Measurements from ENCODE around the gene STK32C.
"Not testable (repeated sequence)": the region's sequence is repeated elsewhere in the genome, so short reads cannot be mapped to it uniquely, and the experiment has no call there.

STK32C gene

GRCh38 chr10:132337854-132338253, 30.1 kb upstream of the STK32C start:
- not testable (repeated sequence) for DNase-seq (ENCODE audit: low read depth)

- DNase-seq (ENCODE audit: low read depth), result no peak
These were observed 29.2 kb upstream of the STK32C start for GRCh38 chr10:132336919-132337407.

GRCh38 chr10:132336064-132336746, 28.5 kb upstream of the STK32C start:
- no peak for DNase-seq (ENCODE audit: low read depth)

- DNase-seq (ENCODE audit: low read depth), result no peak
These were observed 27.7 kb upstream of the STK32C start for GRCh38 chr10:132335189-132336063.

- no peak for DNase-seq (ENCODE audit: low read depth)
These were observed 27.0 kb upstream of the STK32C start for GRCh38 chr10:132334631-132335188.

GRCh38 chr10:132333386-132333785, 25.6 kb upstream of the STK32C start:
- DNase-seq (ENCODE audit: low read depth), result no peak

GRCh38 chr10:132332433-132332754, 24.6 kb upstream of the STK32C start:
- no peak for DNase-seq (ENCODE audit: low read depth)

- peak; percentile 100 for DNase-seq (ENCODE audit: low read depth)
These were observed 24.1 kb upstream of the STK32C start, which contains the start of gene LRRC27 for GRCh38 chr10:132331601-132332432. TSS of gene LRRC27 (plus strand) at chr10:132332193. CDS start at chr10:132333525, 1,332 bp downstream.

GRCh38 chr10:132330486-132330833, 22.7 kb upstream of the STK32C start:
- DNase-seq (ENCODE audit: low read depth), result no peak

- no peak for DNase-seq (ENCODE audit: low read depth)
These were observed 22.1 kb upstream of the STK32C start for GRCh38 chr10:132329565-132330485.

- no peak for DNase-seq (ENCODE audit: low read depth)
These were observed 21.0 kb upstream of the STK32C start for GRCh38 chr10:132328738-132329137.

- no peak for DNase-seq (ENCODE audit: low read depth)
These were observed 20.4 kb upstream of the STK32C start for GRCh38 chr10:132328106-132328505.

GRCh38 chr10:132326925-132327324, 19.2 kb upstream of the STK32C start:
- no peak for DNase-seq (ENCODE audit: low read depth)

- DNase-seq (ENCODE audit: low read depth), result no peak
These were observed 18.7 kb upstream of the STK32C start for GRCh38 chr10:132326344-132326889.

GRCh38 chr10:132324186-132324585, 16.4 kb upstream of the STK32C start:
- no peak for DNase-seq (ENCODE audit: low read depth)

GRCh38 chr10:132322586-132323048, 14.9 kb upstream of the STK32C start:
- DNase-seq (ENCODE audit: low read depth), result no peak

- DNase-seq (ENCODE audit: low read depth), result no peak
These were observed 14.0 kb upstream of the STK32C start for GRCh38 chr10:132321726-132322125.

- DNase-seq (ENCODE audit: low read depth), result no peak
These were observed 13.1 kb upstream of the STK32C start for GRCh38 chr10:132320654-132321469.

GRCh38 chr10:132319853-132320653, 12.3 kb upstream of the STK32C start:
- no peak for DNase-seq (ENCODE audit: low read depth)

All from activated T-cell treated with anti-CD3 and anti-CD28 coated beads for 1 hour (primary cell).